ENCODE measurements around the gene GDF9.

Gene GDF9, protein sequence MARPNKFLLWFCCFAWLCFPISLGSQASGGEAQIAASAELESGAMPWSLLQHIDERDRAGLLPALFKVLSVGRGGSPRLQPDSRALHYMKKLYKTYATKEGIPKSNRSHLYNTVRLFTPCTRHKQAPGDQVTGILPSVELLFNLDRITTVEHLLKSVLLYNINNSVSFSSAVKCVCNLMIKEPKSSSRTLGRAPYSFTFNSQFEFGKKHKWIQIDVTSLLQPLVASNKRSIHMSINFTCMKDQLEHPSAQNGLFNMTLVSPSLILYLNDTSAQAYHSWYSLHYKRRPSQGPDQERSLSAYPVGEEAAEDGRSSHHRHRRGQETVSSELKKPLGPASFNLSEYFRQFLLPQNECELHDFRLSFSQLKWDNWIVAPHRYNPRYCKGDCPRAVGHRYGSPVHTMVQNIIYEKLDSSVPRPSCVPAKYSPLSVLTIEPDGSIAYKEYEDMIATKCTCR

DNA sequence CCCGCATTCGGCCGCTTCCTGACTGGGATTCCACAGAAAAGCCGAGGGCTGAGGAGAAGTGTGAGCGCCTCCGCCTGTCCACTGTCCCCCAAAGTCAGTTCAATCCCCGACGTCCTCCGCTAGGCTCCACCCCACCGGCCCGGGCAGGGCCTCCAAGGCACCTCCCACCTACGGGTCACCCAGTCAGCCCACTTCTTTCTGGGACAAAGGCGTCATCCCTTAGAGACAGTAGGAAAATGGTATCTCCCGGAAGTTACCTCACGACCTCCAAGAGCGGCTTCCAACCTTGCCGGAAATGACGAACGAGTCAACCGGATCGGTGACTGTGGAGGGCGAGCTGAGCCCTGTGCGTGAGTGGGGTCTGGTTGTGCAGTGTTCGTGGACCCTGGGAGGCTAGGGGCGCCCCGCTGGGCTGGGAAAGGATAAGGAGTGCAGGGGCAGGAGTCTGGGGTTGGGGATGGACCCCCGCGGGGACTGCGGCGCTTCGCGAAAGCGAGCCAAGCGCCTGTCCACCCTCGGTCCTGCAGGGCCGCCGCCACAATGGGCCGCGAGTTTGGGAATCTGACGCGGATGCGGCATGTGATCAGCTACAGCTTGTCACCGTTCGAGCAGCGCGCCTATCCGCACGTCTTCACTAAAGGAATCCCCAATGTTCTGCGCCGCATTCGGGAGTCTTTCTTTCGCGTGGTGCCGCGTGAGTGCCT, at the start of gene GDF9, which contains the start of gene UQCRQ:
Gene GDF9, minus strand, starts transcription at position 128 of the 704 bp plus-strand sequence. CDS start 1,936 bp downstream, outside the sequence.
Gene UQCRQ, plus strand, starts transcription at position 301 of the 704 bp plus-strand sequence. Its CDS starts 240 bp downstream, at position 541.
- DNase-seq: peak; percentile 91 to 100 (median 98)
- intact Hi-C loops (cut with DNase I): loop anchor here (5.0 kb wide), 4 partner anchors 39 to 129 kb away; partner anchors contain the start of genes AFF4 and KIF3A

GRCh38 chr5:132915681-132916080, 49.4 kb upstream of the GDF9 start:
- intact Hi-C loops (cut with DNase I): no loop called here
- no peak for DNase-seq

DNA sequence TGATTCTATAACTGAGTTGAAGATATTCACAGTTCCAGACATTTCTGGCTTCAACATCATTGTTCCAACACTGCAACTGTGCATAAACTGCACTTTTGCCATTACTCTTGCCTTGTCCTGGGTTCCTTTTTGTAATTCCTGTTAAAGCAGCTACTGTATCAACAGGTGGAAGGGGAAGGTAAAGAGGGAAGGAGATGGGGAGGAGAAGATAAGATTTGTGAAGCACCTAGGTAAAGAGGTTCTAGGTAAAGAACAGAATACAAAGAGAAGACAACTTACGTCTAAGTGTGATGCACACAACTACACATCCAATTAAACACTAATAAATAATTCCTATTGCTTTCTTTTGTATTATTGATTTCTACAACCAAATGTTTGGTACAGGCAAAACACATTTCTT, 43.4 kb upstream of the GDF9 start:
- intact Hi-C loops (cut with DNase I): no loop called here
- DNase-seq: no peak

DNA sequence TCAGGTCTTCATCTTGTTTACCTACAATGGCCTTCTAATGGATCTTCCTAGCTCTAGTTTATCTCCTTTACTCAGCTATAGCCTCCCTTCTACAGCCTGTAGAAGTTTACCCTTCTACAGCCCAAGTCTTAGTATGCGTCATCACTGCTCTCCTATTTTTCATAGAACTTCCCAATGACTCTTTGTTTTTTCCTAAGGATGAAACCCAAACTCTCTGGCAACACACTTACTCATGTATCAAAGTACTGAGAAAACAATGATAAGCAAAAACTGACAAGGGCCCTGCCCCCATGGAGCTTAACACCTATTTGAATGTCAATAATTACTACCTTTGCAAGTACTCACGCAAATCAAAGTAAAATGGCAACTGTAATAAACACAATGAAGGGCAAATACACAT, 40.9 kb upstream of the GDF9 start:
- no peak for DNase-seq

DNA sequence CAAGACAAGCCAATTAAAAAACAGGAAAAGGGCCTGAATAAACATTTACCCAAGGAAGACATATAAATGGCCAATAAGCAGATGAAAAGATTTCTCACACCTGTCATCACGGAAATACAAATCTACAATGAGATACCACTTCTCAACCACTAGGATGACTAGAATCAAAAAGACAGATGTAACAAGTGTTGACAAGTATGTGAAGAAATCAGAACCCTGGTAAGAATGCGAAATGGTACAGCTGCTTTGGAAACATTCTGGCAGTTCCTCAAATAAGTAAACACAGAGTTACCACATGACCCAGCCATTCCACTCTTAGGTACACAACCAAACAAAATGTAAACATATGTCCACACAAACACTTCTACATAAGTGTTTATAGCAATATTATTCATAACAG, 39.7 kb upstream of the GDF9 start:
- intact Hi-C loops (cut with DNase I): no loop called here
- DNase-seq: no peak

More for the DNA sequence above, 40.9 kb upstream of the GDF9 start:
- intact Hi-C loops (cut with DNase I): no loop called here

DNA sequence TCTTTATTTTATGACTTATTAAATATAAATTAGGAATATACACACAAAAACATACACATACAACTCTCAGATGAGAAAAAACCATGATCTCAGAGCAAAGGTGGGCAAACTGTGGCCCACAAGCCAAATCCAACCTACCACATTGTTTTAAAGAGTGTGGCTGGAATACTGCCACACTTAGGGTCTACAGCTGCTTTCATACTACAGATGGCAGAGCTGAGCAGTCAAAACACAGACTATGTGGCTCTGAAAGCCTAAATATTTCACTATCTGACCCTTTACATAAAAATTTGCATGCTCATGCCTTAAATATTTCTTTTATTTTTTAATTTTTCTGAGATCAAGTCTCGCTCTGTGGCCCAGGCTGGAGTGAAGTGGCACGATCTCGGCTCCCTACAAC, 35.5 kb upstream of the GDF9 start:
- intact Hi-C loops (cut with DNase I): no loop called here
- no peak for DNase-seq

- intact Hi-C loops (cut with DNase I): no loop called here
- no peak for DNase-seq
Observed at GRCh38 chr5:132901036-132901435, 34.8 kb upstream of the GDF9 start.

GRCh38 chr5:132898094-132898493, 31.8 kb upstream of the GDF9 start:
- DNase-seq: no peak
- intact Hi-C loops (cut with DNase I): no loop called here

DNA sequence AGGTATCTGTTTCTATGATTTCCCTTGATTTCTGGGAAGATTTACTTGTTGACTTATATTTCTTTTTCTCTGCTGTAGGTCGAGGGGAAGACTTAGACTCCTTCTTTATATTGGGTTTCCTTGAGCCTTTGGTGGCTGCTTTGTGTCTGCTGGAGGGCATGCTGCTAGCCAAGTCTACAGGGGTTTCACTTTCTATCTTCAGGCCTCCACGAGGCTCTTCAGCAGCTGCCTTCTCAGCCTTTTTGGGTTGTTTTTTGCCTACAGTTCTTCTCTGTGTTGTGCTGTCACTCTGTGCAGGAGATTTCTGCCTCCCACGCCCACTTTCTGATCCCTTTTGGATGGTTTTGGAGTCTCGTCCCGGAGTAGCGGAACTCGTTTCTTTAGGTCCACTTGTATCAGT, 30.4 kb upstream of the GDF9 start:
- DNase-seq: peak in 2 of 42 donors; percentile 20 to 22
- intact Hi-C loops (cut with DNase I): no loop called here

GRCh38 chr5:132895719-132896305, 29.5 kb upstream of the GDF9 start:
- DNase-seq: no peak
- intact Hi-C loops (cut with DNase I): no loop called here

DNA sequence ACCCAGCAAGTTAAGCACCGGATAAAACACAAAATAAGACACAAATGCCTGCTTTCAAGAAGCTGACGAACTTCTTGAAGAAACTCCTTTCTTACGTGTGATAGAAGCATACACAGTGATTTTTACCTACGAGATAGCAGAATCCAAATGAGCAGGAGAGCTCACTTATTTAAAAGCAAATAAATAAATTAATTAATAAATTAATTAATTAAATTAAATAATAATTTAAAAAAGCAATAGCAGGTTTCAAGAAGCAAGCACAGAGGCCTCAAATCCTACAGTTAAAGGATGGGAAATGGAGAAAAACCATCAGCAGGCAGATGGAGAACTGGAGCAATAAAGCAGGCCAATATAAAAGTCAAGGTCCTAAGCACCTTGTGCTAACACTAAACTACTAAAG, 24.5 kb upstream of the GDF9 start:
- intact Hi-C loops (cut with DNase I): no loop called here
- no peak for DNase-seq

DNA sequence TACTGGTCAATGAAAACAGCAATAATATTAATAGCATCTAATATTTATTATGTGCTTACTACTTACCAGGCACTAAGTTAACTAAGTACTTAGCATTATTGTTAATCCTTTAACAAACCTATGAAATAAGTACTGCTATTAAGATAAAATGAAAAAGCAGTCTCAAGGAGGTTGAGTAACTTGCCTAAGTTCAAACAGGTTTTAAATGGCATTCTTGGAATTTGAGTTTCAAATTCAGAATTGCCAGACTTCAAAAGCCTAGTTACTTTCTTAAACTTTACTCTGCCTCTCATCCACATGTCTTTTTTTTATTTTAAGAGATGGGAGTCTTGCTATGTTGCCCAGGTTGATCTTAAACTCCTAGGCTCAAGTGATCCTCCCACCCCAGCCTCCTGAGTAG, 23.2 kb upstream of the GDF9 start:
- DNase-seq: no peak
- intact Hi-C loops (cut with DNase I): no loop called here

- intact Hi-C loops (cut with DNase I): no loop called here
- DNase-seq: no peak
Observed at GRCh38 chr5:132887283-132887682, 21.0 kb upstream of the GDF9 start.

DNA sequence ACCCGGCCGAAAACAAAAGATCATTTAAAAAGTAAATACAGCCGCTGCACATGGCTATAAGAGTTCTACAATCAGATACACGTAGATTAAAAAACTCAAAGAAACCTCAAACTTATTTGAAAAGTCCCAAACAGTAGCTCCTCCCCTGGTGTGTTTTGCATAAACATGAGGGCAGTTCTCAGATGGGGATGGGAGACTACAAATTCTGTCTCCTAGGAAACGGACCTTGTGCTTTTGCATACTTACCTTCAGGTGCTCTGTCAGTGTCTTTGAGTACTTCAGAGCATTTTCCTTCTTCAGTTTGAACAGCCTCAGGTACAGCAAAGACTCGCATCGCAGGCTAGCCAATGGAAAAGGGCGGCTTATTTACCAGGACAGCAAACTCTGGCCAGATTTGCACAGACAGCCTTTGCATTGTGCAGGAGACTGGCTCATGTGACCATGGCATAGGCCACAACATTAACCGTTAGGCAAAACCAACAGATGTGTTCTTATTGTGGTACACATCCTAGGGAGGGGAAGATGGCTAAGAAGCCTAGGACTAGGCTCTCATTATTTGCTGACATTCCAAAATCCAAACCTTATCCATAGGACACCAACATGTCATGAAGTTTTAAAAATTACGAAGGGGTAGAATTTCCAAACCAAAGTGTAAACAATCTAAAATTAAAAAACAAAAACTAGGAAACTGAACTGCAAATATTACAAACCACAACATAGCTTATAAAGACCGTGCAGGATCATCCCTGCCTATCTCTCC, 20.0 kb upstream of the GDF9 start:
- DNase-seq: peak in 5 of 42 donors; percentile 15 to 56 (median 26)
- intact Hi-C loops (cut with DNase I): no loop called here

- no peak for DNase-seq
- intact Hi-C loops (cut with DNase I): loop anchor here (5.0 kb wide), 1 partner anchor 57 kb away; no protein-coding TSS in a partner anchor
Observed at GRCh38 chr5:132884548-132884947, 18.3 kb upstream of the GDF9 start.

DNA sequence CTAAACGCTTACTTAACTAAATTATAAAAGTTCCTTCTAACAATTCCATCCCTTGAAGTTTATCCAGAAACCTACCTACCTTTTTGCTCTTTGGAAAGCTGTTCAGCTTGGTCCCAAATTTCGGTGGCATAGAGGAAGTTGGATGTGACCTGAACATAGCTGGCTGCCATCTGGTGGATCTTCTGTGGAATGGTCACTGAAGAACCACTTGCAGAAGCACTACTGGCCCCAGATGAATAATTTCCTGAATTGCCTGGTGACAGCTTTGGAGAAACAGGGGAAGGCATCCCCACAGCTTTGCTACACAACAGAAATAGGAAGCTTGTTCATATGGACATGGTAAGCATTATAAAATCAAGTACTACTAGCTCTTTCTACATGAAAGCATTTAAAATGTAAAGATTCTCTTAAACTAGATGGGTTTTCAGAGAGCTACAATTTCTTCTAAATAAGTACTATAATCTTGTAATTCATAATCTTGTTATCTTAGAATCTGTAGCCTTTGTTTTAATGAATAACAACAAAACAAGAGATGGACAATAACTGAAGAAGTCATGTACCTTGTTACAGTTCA, 17.1 kb upstream of the GDF9 start:
- intact Hi-C loops (cut with DNase I): loop anchor here (5.0 kb wide), 1 partner anchor 56 kb away; no protein-coding TSS in a partner anchor
- DNase-seq: peak in 39 of 42 donors; percentile 27 to 87 (median 65)

- DNase-seq: peak in 9 of 42 donors; percentile 7 to 51 (median 34)
- intact Hi-C loops (cut with DNase I): no loop called here
Observed at GRCh38 chr5:132877938-132878337, 11.7 kb upstream of the GDF9 start.

- intact Hi-C loops (cut with DNase I): no loop called here
- DNase-seq: no peak
Observed at GRCh38 chr5:132877466-132877865, 11.2 kb upstream of the GDF9 start.

Measured in head of caudate nucleus (tissue), 42 donors.